ENCODE results near the gene HYAL3.

HYAL3 gene

DNA sequence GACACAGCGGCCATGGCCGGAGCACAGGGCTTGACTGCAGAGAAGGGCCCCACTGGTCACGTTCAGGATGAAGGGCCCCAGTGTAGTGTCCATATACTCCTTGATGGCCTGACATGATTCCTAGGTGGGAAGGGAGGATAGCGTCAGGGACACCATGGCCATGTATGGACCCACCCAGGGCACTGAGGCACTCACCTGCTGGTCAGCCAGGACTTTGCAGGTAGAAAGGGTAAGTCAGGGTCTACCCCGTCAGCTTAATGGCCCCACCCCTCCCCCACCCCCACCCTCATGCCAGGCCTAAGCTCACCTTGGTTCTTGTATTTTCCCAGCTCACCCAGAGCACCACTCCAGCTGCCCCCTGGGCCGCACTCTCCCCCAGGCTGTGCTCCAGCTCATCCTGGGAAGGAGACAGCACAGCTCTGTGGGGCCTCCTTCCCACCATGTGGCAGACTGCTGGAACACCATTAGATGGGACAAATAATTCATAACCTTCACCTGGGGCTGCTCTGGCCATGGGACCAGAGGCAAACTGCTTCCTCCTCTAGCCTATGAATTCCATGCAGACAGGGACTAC, 1.6 kb upstream of the HYAL3 start:
- H3K27me3 ChIP-seq (ENCODE audit: insufficient read depth, low read length, poor library complexity), result no peaks in the 10 kb centered on the region
- TF ChIP-seq EZH2 (IDR thresholded peaks at IDR 0.05; ENCODE audit: borderline replicate concordance, low read depth, low read length, severe bottlenecking), result no peak
- peaks cover 7% of the 10 kb centered on the region; the same call in 1 of the 2 replicates for H3K79me2 ChIP-seq (ENCODE audit: insufficient read depth, low read length)
- H2AFZ ChIP-seq (ENCODE audit: low read depth, low read length), result no peak overlapping the region
- peak overlapping the region; percentile 92; the same call in 1 of the 2 replicates for H3K9ac ChIP-seq (ENCODE audit: low read depth, low read length)
- no peak for DNase-seq
- H3K9me3 ChIP-seq (ENCODE audit: insufficient read depth, low read length, severe bottlenecking), result no peaks in the 10 kb centered on the region
- H4K20me1 ChIP-seq (ENCODE audit: insufficient read depth, low read length), result peaks cover 3% of the 10 kb centered on the region; the same call in 1 of the 2 replicates
- no peak overlapping the region for H3K27ac ChIP-seq (ENCODE audit: low read length)
- peaks cover 28% of the 10 kb centered on the region for H3K4me1 ChIP-seq (ENCODE audit: insufficient read depth, low read length)
- peak overlapping the region; percentile 100 for H3K4me2 ChIP-seq (ENCODE audit: insufficient read depth, low read length)
- H3K36me3 ChIP-seq (ENCODE audit: insufficient read depth, low read length), result peaks cover 6% of the 10 kb centered on the region; the same call in 1 of the 2 replicates
- no peak overlapping the region for H3K4me3 ChIP-seq (ENCODE audit: low read depth in 1 of 2, low read length in 2 of 2)
- no peak for ATAC-seq (ENCODE audit: insufficient read depth, low read depth)

DNA sequence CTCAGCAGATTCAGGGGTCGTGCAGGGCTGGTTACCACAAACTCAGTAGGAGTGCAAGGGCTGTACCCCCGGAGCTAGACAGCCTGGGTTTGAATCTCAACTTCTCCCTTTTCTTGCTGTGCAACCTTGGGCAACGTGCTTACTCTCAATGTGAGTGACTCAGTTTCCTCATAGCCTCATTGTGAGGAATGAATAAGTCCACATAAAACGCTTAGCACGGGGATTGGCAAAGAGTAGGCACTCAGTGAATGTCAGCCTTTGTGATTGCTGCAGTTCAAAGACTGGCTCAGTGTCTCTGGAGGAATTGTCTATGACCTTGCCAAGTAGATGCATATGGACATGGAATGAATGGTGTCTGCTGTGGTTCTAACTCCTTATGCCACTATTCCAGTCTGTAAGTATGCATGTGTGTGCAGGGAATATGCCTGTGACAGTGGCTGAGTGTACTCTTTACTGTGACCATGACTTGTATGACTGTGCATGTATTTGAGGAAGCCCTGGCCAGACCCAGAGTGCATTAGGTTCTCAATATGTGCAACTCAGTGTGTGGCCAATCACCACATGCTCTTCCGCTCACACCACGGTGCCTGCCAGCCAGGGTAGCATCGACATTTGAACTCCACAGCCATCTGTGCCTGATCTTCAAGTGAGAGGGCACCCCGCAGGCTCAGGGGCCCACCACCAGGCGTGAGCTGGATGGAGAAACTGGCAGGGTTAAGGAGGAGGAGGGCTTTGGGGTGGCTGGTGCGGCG, 900 bp upstream of the HYAL3 start:
- H3K36me3 ChIP-seq (ENCODE audit: insufficient read depth, low read length), result peaks cover 6% of the 10 kb centered on the region; the same call in 1 of the 2 replicates
- H2AFZ ChIP-seq (ENCODE audit: low read depth, low read length), result peak overlapping the region; percentile 91
- peaks cover 3% of the 10 kb centered on the region; the same call in 1 of the 2 replicates for H4K20me1 ChIP-seq (ENCODE audit: insufficient read depth, low read length)
- peaks cover 28% of the 10 kb centered on the region for H3K4me1 ChIP-seq (ENCODE audit: insufficient read depth, low read length)
- peaks cover 7% of the 10 kb centered on the region; the same call in 1 of the 2 replicates for H3K79me2 ChIP-seq (ENCODE audit: insufficient read depth, low read length)
- H3K4me3 ChIP-seq (ENCODE audit: low read depth in 1 of 2, low read length in 2 of 2), result peak overlapping the region; percentile 33 to 82; a peak in 3 of 4 replicates
- H3K27me3 ChIP-seq (ENCODE audit: insufficient read depth, low read length, poor library complexity), result no peaks in the 10 kb centered on the region
- H3K4me2 ChIP-seq (ENCODE audit: insufficient read depth, low read length), result peak overlapping the region; percentile 100
- H3K9me3 ChIP-seq (ENCODE audit: insufficient read depth, low read length, severe bottlenecking), result no peaks in the 10 kb centered on the region
- TF ChIP-seq, protein P1, sequence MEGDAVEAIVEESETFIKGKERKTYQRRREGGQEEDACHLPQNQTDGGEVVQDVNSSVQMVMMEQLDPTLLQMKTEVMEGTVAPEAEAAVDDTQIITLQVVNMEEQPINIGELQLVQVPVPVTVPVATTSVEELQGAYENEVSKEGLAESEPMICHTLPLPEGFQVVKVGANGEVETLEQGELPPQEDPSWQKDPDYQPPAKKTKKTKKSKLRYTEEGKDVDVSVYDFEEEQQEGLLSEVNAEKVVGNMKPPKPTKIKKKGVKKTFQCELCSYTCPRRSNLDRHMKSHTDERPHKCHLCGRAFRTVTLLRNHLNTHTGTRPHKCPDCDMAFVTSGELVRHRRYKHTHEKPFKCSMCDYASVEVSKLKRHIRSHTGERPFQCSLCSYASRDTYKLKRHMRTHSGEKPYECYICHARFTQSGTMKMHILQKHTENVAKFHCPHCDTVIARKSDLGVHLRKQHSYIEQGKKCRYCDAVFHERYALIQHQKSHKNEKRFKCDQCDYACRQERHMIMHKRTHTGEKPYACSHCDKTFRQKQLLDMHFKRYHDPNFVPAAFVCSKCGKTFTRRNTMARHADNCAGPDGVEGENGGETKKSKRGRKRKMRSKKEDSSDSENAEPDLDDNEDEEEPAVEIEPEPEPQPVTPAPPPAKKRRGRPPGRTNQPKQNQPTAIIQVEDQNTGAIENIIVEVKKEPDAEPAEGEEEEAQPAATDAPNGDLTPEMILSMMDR (IDR thresholded peaks at IDR 0.05; ENCODE audit: borderline replicate concordance, extremely low read depth, low read length, poor library complexity, severe bottlenecking), result no peak
- TF ChIP-seq EZH2 (IDR thresholded peaks at IDR 0.05; ENCODE audit: borderline replicate concordance, low read depth, low read length, severe bottlenecking), result no peak
- H3K27ac ChIP-seq (ENCODE audit: low read length), result peak overlapping the region; percentile 83
- no peak for ATAC-seq (ENCODE audit: insufficient read depth, low read depth)
- no peak for DNase-seq
- peak overlapping the region; percentile 92 for H3K9ac ChIP-seq (ENCODE audit: low read depth, low read length)

DNA sequence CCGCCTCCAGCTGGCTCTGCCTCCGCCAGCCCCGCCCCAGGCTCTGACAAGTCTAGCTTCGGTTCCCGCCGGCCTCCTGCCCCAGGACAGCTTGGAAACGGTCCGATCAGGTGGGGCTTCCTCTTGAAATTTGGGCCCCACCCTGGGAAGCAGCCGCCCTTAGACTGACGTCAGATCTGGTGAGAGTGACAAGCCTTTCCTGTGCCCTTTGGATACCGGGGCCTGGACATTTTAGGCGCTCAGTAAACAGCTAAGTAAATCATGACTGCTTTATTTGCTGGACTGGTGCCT, 378 bp upstream of the HYAL3 start:
- Histone ChIP-seq H3K4me3 (ENCODE audit: low read depth in 1 of 2, low read length in 2 of 2) (peak overlapping the region; percentile 33 to 82; a peak in 3 of 4 replicates), H3K4me2 (ENCODE audit: insufficient read depth, low read length) (peak overlapping the region; percentile 100), H3K27me3 (ENCODE audit: insufficient read depth, low read length, poor library complexity) (no peaks in the 10 kb centered on the region), H3K9me3 (ENCODE audit: insufficient read depth, low read length, severe bottlenecking) (no peaks in the 10 kb centered on the region), H3K79me2 (ENCODE audit: insufficient read depth, low read length) (peaks cover 7% of the 10 kb centered on the region; the same call in 1 of the 2 replicates), H3K36me3 (ENCODE audit: insufficient read depth, low read length) (peaks cover 6% of the 10 kb centered on the region; the same call in 1 of the 2 replicates), H2AFZ (ENCODE audit: low read depth, low read length) (peak overlapping the region; percentile 91), H3K4me1 (ENCODE audit: insufficient read depth, low read length) (peaks cover 28% of the 10 kb centered on the region), H3K9ac (ENCODE audit: low read depth, low read length) (peak overlapping the region; percentile 92), H3K27ac (ENCODE audit: low read length) (peak overlapping the region; percentile 83), H4K20me1 (ENCODE audit: insufficient read depth, low read length) (peaks cover 3% of the 10 kb centered on the region; the same call in 1 of the 2 replicates)
- ATAC-seq (ENCODE audit: insufficient read depth, low read depth), result no peak
- TF ChIP-seq, protein P1 (IDR thresholded peaks at IDR 0.05; ENCODE audit: borderline replicate concordance, extremely low read depth, low read length, poor library complexity, severe bottlenecking), result no peak
- TF ChIP-seq EZH2 (IDR thresholded peaks at IDR 0.05; ENCODE audit: borderline replicate concordance, low read depth, low read length, severe bottlenecking), result no peak
- DNase-seq, result no peak

Data from DND-41 (cell line).